ENCODE results near the gene CD164. TPM values are rescaled to one million over a fixed set of nuclear protein-coding genes. Genes with fewer than 3 reads are reported as not detected.

CD164 gene
- total and polyA plus RNA-seq, 2 of the 13 experiments (the other 11 are each of a cell fraction or from before 2014, with no cell fraction given): 222 to 293 TPM

- no peak for TF ChIP-seq HMGXB4 (CRISPR knock-in tag; IDR thresholded peaks at IDR 0.05; ENCODE audit: borderline replicate concordance in 1 of 2, low read depth in 1 of 2)
Observed at GRCh38 chr6:109323241-109323640, 59.0 kb downstream of the CD164 start (continued).

- Histone ChIP-seq H3K36me3 (replicated peaks in 1 of 2; ENCODE audit: control insufficient read depth in 1 of 2, insufficient read depth in 2 of 2, low read length in 2 of 2) (no peaks in the 10 kb centered on the region), H3K79me2 (ENCODE audit: insufficient read depth, low read length) (no peaks in the 10 kb centered on the region), H2AFZ (ENCODE audit: low read length) (no peak overlapping the region), H3K9me3 (ENCODE audit: low read length) (no peaks in the 10 kb centered on the region), H3K27ac (ENCODE audit: extremely low read length, insufficient read depth, low read length) (no peak overlapping the region), H3K9ac (ENCODE audit: insufficient read depth, low read depth, low read length) (no peak overlapping the region), H3K4me3 (replicated peaks in 1 of 3; ENCODE audit: insufficient read depth in 1 of 3, low read depth in 2 of 3, low read length in 3 of 3) (no peak overlapping the region), H4K20me1 (ENCODE audit: insufficient read depth, low read length) (no peaks in the 10 kb centered on the region), H3K4me2 (ENCODE audit: low read depth, low read length) (no peak overlapping the region), H3K27me3 (ENCODE audit: control insufficient read depth in 1 of 2, insufficient read depth in 2 of 2, low read length in 2 of 2) (no peaks in the 10 kb centered on the region; a peak in 1 of 5 replicates), H3K4me1 (ENCODE audit: insufficient read depth, low read length) (peaks cover 23% of the 10 kb centered on the region)
- TF ChIP-seq MEIS1 (CRISPR knock-in tag; IDR thresholded peaks at IDR 0.05; ENCODE audit: borderline replicate concordance): no peak
- TF ChIP-seq KAT8 (CRISPR knock-in tag; IDR thresholded peaks at IDR 0.05): no peak
- no peak for TF ChIP-seq REL (CRISPR knock-in tag; conservative IDR thresholded peaks at IDR 0.05)
- ChIA-PET CTCF (ENCODE audit: low intra/inter-chr PET ratio, low total read pairs) (no interaction called here), POLR2A (no interaction called here)
- intact Hi-C loops (cut with micrococcal nuclease; ENCODE audit: unreplicated experiment) (no loop called here), in situ Hi-C loops (cut with HindIII; ENCODE audit: extremely low pct_ligation_motif_present, low pct_unique_long_range_greater_than_20kb) (no loop called here)
- FAIRE-seq (no peak), DNase-seq (ENCODE audit: low spot score) (no peak), ATAC-seq (no peak)
- 88% methylated on average over 2 of the region's 2 CpGs for WGBS (ENCODE audit: low lambda C conversion rate)
- no TSS peak for BruUV-seq (replicated peaks)
Observed at GRCh38 chr6:109322825-109323224, 59.4 kb downstream of the CD164 start.

GRCh38 chr6:109321752-109322151 lies 60.5 kb downstream of the CD164 start:
- no peak overlapping the region for H3K9ac ChIP-seq (ENCODE audit: insufficient read depth, low read depth, low read length)
- FAIRE-seq: no peak
- H3K27me3 ChIP-seq (ENCODE audit: control insufficient read depth in 1 of 2, insufficient read depth in 2 of 2, low read length in 2 of 2): no peaks in the 10 kb centered on the region; a peak in 1 of 5 replicates
- CTCF ChIA-PET (ENCODE audit: low intra/inter-chr PET ratio, low total read pairs): no interaction called here
- POLR2A ChIA-PET: no interaction called here
- no peak overlapping the region for H3K4me3 ChIP-seq (replicated peaks in 1 of 3; ENCODE audit: insufficient read depth in 1 of 3, low read depth in 2 of 3, low read length in 3 of 3)
- no peak for ATAC-seq
- H3K36me3 ChIP-seq (replicated peaks in 1 of 2; ENCODE audit: control insufficient read depth in 1 of 2, insufficient read depth in 2 of 2, low read length in 2 of 2): no peaks in the 10 kb centered on the region
- H2AFZ ChIP-seq (ENCODE audit: low read length): no peak overlapping the region
- no peak overlapping the region for H3K4me2 ChIP-seq (ENCODE audit: low read depth, low read length)
- in situ Hi-C loops (cut with HindIII; ENCODE audit: extremely low pct_ligation_motif_present, low pct_unique_long_range_greater_than_20kb): no loop called here
- no peaks in the 10 kb centered on the region for H3K79me2 ChIP-seq (ENCODE audit: insufficient read depth, low read length)
- DNase-seq (ENCODE audit: low spot score): no peak
- H3K27ac ChIP-seq (ENCODE audit: extremely low read length, insufficient read depth, low read length): no peak overlapping the region
- intact Hi-C loops (cut with micrococcal nuclease; ENCODE audit: unreplicated experiment): no loop called here
- WGBS (ENCODE audit: low lambda C conversion rate): 97% methylated on average over 8 of the region's 8 CpGs
- BruUV-seq (replicated peaks): no TSS peak
- H3K9me3 ChIP-seq (ENCODE audit: low read length): no peaks in the 10 kb centered on the region
- H3K4me1 ChIP-seq (ENCODE audit: insufficient read depth, low read length): peaks cover 28% of the 10 kb centered on the region
- H4K20me1 ChIP-seq (ENCODE audit: insufficient read depth, low read length): no peaks in the 10 kb centered on the region
- TF ChIP-seq CERS6 (CRISPR knock-in tag; IDR thresholded peaks at IDR 0.05): no peak
- no peak for TF ChIP-seq ZNF136 (CRISPR knock-in tag; IDR thresholded peaks at IDR 0.05; ENCODE audit: low read depth)
- TF ChIP-seq ZNF484 (CRISPR knock-in tag; IDR thresholded peaks at IDR 0.05; ENCODE audit: borderline replicate concordance, low read depth): no peak
- TF ChIP-seq ZNF512B (CRISPR knock-in tag; IDR thresholded peaks at IDR 0.05; ENCODE audit: borderline replicate concordance): no peak

All from HepG2 (cell line).